Measurements from ENCODE around the gene RYR2. TPM values are rescaled to one million over a fixed set of nuclear protein-coding genes. Genes with fewer than 3 reads are reported as not detected.

Gene RYR2
- total and polyA plus RNA-seq, 9 of the 15 experiments (the other 6 are each of a cell fraction or from before 2014, with no cell fraction given) = 0.03 to 0.42 (median 0.14) TPM

DNA sequence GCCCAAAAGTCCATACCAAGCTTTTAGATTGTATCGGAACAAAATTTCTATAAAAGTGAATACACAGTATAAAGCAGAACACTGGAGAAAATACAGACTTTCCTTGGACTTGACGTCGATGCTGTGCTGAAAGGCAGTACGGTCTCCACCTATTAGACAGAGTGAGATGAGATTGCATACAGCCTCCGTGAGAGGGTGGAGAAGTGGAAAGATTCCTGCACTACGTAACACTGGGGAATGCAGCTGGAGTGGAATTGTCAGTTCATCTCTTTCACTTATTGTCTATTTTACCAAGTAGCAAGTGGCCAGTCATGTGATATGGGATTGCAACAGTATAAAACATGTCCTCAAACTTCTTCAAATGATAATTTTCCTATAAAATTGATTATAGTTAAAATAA lies 639.2 kb downstream of the RYR2 start (continued):
- TF ChIP-seq, protein P1, sequence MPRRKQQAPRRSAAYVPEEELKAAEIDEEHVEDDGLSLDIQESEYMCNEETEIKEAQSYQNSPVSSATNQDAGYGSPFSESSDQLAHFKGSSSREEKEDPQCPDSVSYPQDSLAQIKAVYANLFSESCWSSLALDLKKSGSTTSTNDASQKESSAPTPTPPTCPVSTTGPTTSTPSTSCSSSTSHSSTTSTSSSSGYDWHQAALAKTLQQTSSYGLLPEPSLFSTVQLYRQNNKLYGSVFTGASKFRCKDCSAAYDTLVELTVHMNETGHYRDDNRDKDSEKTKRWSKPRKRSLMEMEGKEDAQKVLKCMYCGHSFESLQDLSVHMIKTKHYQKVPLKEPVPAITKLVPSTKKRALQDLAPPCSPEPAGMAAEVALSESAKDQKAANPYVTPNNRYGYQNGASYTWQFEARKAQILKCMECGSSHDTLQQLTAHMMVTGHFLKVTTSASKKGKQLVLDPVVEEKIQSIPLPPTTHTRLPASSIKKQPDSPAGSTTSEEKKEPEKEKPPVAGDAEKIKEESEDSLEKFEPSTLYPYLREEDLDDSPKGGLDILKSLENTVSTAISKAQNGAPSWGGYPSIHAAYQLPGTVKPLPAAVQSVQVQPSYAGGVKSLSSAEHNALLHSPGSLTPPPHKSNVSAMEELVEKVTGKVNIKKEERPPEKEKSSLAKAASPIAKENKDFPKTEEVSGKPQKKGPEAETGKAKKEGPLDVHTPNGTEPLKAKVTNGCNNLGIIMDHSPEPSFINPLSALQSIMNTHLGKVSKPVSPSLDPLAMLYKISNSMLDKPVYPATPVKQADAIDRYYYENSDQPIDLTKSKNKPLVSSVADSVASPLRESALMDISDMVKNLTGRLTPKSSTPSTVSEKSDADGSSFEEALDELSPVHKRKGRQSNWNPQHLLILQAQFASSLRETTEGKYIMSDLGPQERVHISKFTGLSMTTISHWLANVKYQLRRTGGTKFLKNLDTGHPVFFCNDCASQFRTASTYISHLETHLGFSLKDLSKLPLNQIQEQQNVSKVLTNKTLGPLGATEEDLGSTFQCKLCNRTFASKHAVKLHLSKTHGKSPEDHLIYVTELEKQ (CRISPR knock-in tag; IDR thresholded peaks at IDR 0.05) = no peak
- TF ChIP-seq COPS2 (conservative IDR thresholded peaks at IDR 0.05) (no peak), U2AF2 (optimal IDR thresholded peaks at IDR 0.05; ENCODE audit: low read depth, low read length) (no peak)
- TF ChIP-seq, protein P2, sequence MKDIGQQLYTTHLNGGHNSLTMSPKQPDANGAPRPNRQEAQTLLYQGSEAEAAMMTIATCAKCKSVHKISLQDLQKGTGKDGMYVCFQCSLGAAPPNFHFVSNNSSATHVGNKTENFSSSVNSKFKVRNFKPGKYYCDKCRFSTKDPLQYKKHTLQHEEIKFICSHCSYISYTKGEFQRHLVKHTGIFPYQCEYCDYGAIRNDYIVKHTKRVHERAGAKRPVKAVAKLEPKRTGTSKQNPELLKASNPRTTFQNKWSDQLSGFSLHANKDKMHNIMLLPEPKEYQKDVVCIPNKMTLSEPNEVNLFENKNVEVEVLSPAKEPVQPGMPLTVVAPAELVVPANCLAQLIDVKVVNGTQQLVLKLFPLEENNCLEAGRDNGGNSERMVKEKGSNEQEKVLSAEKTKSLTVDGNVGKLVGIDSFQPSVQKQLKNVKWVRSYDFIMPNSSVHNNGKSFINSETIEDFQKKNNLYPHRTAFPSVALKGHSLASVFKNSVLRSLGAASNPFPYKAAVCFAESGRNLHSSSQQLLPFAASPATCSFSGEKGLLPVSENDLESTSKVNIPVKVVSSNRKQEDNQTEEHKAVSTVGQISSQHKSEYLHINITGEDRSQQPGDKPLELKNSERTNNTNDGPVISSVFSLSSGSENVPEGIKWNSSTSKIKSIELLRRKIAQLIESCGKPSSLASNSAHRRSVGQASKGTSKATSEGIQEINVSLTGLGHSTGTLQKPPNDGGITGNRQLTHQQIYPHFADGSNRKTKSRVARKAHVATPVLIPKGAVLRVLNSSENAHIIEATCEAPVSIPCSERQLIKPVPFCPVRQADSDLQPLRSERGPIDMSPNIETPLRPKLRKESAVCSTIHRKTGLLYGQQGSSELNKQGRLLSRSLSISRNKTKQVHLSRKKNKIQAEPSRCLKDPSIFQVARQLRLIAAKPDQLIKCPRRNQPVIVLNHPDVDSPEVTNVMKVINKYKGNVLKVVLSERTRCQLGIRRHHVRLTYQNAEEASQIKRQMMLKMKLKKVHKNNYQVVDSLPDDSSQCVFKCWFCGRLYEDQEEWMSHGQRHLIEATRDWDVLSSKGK (CRISPR knock-in tag; IDR thresholded peaks at IDR 0.05) = no peak
- TF ChIP-seq, protein P3, sequence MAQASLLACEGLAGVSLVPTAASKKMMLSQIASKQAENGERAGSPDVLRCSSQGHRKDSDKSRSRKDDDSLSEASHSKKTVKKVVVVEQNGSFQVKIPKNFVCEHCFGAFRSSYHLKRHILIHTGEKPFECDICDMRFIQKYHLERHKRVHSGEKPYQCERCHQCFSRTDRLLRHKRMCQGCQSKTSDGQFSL (CRISPR knock-in tag; IDR thresholded peaks at IDR 0.05) = no peak
- TF ChIP-seq, protein P3 (tag; IDR thresholded peaks at IDR 0.05) = no peak
